Stimulated activated CD8-positive, alpha-beta memory T cell treated with anti-CD3 and anti-CD28 coated beads, Interleukin-15, amount 100 ng/mL, for 24 hours (primary cell): ENCODE results near the gene C16orf89.

ENCODE experiments used
- DNase-seq: peaks from one replicate; pipeline ENCODE4 v3.0.0-alpha.2; 2020; ENCODE audit warnings: low read depth

Gene C16orf89

DNA sequence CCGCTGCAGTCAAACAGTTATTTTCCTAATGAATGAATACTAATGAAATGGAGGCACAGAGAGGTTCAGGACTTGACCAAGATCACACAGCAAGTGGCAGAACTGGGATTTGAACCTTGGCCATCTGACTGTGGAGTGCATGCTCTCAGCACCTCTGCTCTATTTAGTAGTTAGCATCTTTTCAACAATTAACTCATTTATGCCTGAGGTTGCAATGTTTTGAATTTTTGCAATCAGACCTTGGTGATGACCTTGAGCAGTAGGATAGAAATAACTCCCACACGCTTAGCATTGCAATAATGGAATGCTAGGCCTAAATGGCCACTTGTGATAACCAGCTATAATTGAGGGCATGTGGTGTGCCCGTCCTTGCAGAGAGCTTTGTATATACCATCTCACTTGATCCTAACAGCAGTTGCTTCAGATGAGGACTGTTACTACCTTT, 63.0 kb downstream of the C16orf89 start:
- DNase-seq = no peak

- DNase-seq = no peak
Measured at GRCh38 chr16:5001986-5002385, 63.8 kb downstream of the C16orf89 start.

DNA sequence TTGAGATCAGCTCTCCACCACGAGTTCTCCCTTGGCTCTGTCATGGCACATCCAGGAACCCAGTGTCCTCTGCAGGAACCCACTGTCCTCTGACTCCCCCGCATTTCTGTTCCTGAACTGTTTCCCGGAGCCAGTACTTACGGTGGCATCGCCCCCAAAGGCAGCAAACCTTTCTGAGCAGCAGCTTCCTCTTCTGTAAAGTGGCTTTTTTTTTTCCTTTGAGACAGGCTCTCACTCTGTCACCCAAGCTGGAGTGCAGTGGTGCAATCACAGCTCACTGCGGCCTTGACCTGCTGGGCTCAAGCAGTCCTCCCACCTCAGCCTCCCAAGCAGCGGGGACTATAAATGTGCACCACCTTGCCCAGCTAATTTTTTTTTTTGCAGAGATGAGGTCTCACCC, 64.2 kb downstream of the C16orf89 start:
- DNase-seq = no peak

GRCh38 chr16:5000573-5001001, 65.2 kb downstream of the C16orf89 start:
- no peak for DNase-seq

DNA sequence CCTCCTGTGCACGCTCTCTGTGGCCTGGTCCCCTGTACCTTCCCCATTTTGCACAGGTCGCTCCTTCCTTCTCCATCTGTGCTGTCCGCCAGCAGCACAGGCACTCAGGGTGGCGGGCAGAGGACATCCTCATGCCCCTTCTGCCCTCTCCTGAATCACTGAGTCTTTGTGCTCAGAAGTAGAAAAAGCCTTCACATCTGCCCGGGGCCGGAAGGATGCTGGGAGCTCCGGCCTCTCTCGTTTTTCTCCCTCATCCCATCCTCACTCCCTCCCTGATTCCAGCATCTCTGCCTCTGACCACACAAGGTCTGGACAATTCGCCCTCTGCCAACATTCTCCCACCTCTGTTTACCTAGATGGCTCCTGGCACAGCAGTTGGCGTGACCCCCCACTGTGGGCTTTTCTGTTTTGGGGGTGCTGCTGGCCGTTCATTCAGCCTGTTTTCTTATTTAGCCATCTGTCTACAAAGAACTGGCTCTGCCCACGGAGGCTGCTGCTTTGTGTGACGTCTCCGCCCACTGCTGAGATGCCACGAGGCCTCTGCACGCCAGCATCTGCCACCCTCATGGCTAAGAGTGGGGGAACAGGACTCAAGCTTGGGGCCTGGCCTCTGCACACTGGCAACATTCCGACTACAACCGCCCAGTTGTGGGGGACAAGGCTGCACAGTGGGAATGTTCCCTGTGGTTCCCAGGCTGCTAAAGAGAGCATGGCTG, 70.9 kb downstream of the C16orf89 start:
- no peak for DNase-seq
